Endothelial cell of umbilical vein (primary cell): ENCODE measurements around the gene TOP3B. TPM values are rescaled to one million over a fixed set of nuclear protein-coding genes. Genes with fewer than 3 reads are reported as not detected.

Experiments used
- BruUV-seq: library from RNA; stranded (reverse); fragments of 400-500 nt; replicated peaks from 2 replicates; lab custom pipeline; 2021; lab: Mats Ljungman, UMichigan
- CTCF ChIA-PET: fragments of 300-600, 350-600 bp; sonication (Branson Sonifier 250); formaldehyde crosslinking; loops from one replicate; lab custom pipeline; 2021; ENCODE audit warnings: antibody characterized with exemption, inconsistent platforms; lab: Charles Lee
- POLR2A ChIA-PET: fragments of 300-600, 350-600 bp; sonication (Branson Sonifier 250); formaldehyde crosslinking; loops from one replicate; lab custom pipeline; 2021; ENCODE audit warnings: antibody characterized with exemption, inconsistent platforms; lab: Charles Lee
- DNase-seq: peaks from one replicate; pipeline ENCODE4 v3.0.0-alpha.2; 2011; ENCODE audit warnings: low read depth, low spot score
- FAIRE-seq: peaks from 2 replicates; lab custom pipeline; 2011; peaks lifted over from hg19 to GRCh38; lab: Jason Lieb, UNC
- H2AFZ ChIP-seq: 2 replicates; pipeline ENCODE4 v1.6.0; 2012; ENCODE audit warnings: low read depth, low read length, control low read depth, inconsistent platforms
- H3K27ac ChIP-seq: 2 replicates; pipeline ENCODE4 v1.5.1; 2011; ENCODE audit warnings: low read depth, mild to moderate bottlenecking, control low read depth, low read length, moderate library complexity; ENCODE audit not compliant: insufficient read depth
- H3K27me3 ChIP-seq, 2 experiments: 2 replicates each; pipeline versions ENCODE4 v1.6.0 to v1.6.1; 2011; ENCODE audit warnings: low read length in 2 of 2, mixed read lengths in 1 of 2; ENCODE audit not compliant: control insufficient read depth in 2 of 2, insufficient read depth in 2 of 2
- H3K36me3 ChIP-seq, 2 experiments: 2 replicates in 1 of 2; 3 replicates in 1 of 2; pipeline ENCODE4 v1.5.1; 2011; ENCODE audit warnings: low read length in 2 of 2, mild to moderate bottlenecking in 1 of 2, moderate library complexity in 1 of 2; ENCODE audit not compliant: control insufficient read depth in 2 of 2, insufficient read depth in 2 of 2; ENCODE audit errors: extremely low read depth in 1 of 2
- H3K4me1 ChIP-seq: 3 replicates; pipeline ENCODE4 v1.5.1; 2011; ENCODE audit warnings: mild to moderate bottlenecking, low read length; ENCODE audit not compliant: control insufficient read depth, insufficient read depth; ENCODE audit errors: extremely low read depth
- H3K4me2 ChIP-seq: 2 replicates; pipeline ENCODE4 v1.6.1; 2011; ENCODE audit warnings: low read length, control low read depth, mixed read lengths; ENCODE audit not compliant: insufficient read depth
- H3K4me3 ChIP-seq, 3 experiments: fragments of 200-600 bp in 1 of 3; sonication (generic), shearing (Covaris generic) in 1 of 3; replicated peaks in 1 of 3; 2 replicates each; pipeline ENCODE4 v1.5.1; 2011 to 2016; ENCODE audit warnings: control low read depth in 3 of 3, low read length in 3 of 3, mild to moderate bottlenecking in 2 of 3, inconsistent platforms in 1 of 3, low read depth in 1 of 3, moderate library complexity in 1 of 3; ENCODE audit not compliant: insufficient read depth in 1 of 3
- H3K79me2 ChIP-seq: 2 replicates; pipeline ENCODE4 v1.6.0; 2012; ENCODE audit warnings: low read length, inconsistent platforms; ENCODE audit not compliant: control insufficient read depth, insufficient read depth
- H3K9ac ChIP-seq: replicated peaks from 2 replicates; pipeline ENCODE3; 2011; ENCODE audit warnings: low read length, control low read depth; ENCODE audit not compliant: insufficient read depth; ENCODE audit errors: extremely low read depth
- H3K9me1 ChIP-seq: replicated peaks from 3 replicates; pipeline ENCODE4 v1.6.0; 2011; ENCODE audit warnings: mild to moderate bottlenecking, low read length; ENCODE audit not compliant: control insufficient read depth, insufficient read depth; ENCODE audit errors: extremely low read depth
- H3K9me3 ChIP-seq: replicated peaks from 2 replicates; pipeline ENCODE4 v1.5.1; 2012; ENCODE audit warnings: low read length, inconsistent platforms; ENCODE audit not compliant: control insufficient read depth, insufficient read depth
- H4K20me1 ChIP-seq: replicated peaks from 2 replicates; pipeline ENCODE3; 2011; ENCODE audit warnings: mild to moderate bottlenecking, low read length; ENCODE audit not compliant: control insufficient read depth, insufficient read depth; ENCODE audit errors: extremely low read depth
- FOS ChIP-seq: IDR thresholded peaks from 2 replicates; pipeline ENCODE4 v1.6.1; 2011; ENCODE audit warnings: mild to moderate bottlenecking, low read length, moderate library complexity, borderline replicate concordance; ENCODE audit not compliant: insufficient read depth
- GATA2 ChIP-seq: IDR thresholded peaks from 2 replicates; pipeline ENCODE4 v1.7.0; 2011; ENCODE audit warnings: low read depth, mild to moderate bottlenecking, moderate library complexity, mixed read lengths, low read length; ENCODE audit not compliant: insufficient read length, insufficient read depth
- JUN ChIP-seq: IDR thresholded peaks from 2 replicates; pipeline ENCODE4 v1.6.1; 2011; ENCODE audit warnings: borderline replicate concordance, low read depth; ENCODE audit not compliant: insufficient read length, insufficient read depth
- MAX ChIP-seq: IDR thresholded peaks from 2 replicates; pipeline ENCODE4 v1.6.1; 2011; ENCODE audit not compliant: insufficient read depth, insufficient read length
- MYC ChIP-seq: IDR thresholded peaks from one replicate; pipeline ENCODE4 v1.6.1; 2011; ENCODE audit warnings: mild to moderate bottlenecking, low read depth, low read length
- POLR2A ChIP-seq: IDR thresholded peaks from 2 replicates; pipeline ENCODE4 v1.6.1; 2012; ENCODE audit warnings: low read depth, mild to moderate bottlenecking, control low read depth, low read length
- POLR2AphosphoS5 ChIP-seq: IDR thresholded peaks from 2 replicates; pipeline ENCODE4 v1.6.1; 2012; ENCODE audit warnings: low read depth, mild to moderate bottlenecking, control low read depth, low read length, moderate library complexity; ENCODE audit not compliant: insufficient read depth
- dilution Hi-C: fragments of 300-500 bp; cut with MboI; formaldehyde crosslinking; loops from one replicate; pipeline ENCODE4 v1.15.0; 2019; ENCODE audit warnings: low sequenced_read_pairs; ENCODE audit not compliant: extremely low pct_ligation_motif_present
- intact Hi-C: fragments of 100-400 bp; cut with micrococcal nuclease; formaldehyde crosslinking; loops from one replicate; pipeline ENCODE4 v1.10.0; 2022
- polyA plus RNA-seq, 4 experiments: library from polyadenylated mRNA; depleted of rRNA in 3 of 4; stranded (reverse) in 3 of 4; unstranded in 1 of 4; fragments of >200 nt; gene quantifications; 2 replicates each; pipeline versions ENCODE4 v1.2.1 to v1.2.3, GENCODE V29; 2011 to 2012; ENCODE audit warnings: missing spikeins in 1 of 4
- total RNA-seq: library from RNA; stranded (reverse); gene quantifications from 2 replicates; pipeline ENCODE4 v1.2.3, GENCODE V29; 2021

Gene TOP3B
- total and polyA plus RNA-seq, 2 donors (not counting 3 experiments of a cell fraction or from before 2014, with no cell fraction given): 25.2 to 56.5 TPM

- BruUV-seq: no TSS peak
- Histone ChIP-seq H3K9ac (no peak overlapping the region), H3K4me1 (no peaks in the 10 kb centered on the region), H3K27me3 (no peaks in the 10 kb centered on the region), H3K27ac (no peak overlapping the region), H3K36me3 (peaks cover 4 to 33% of the 10 kb centered on the region in 2 experiments), H3K4me3 (no peak overlapping the region), H3K9me1 (no peaks in the 10 kb centered on the region), H3K4me2 (no peak overlapping the region), H3K79me2 (no peaks in the 10 kb centered on the region), H2AFZ (no peak overlapping the region), H3K9me3 (no peaks in the 10 kb centered on the region), H4K20me1 (no peaks in the 10 kb centered on the region)
- DNase-seq (no peak), FAIRE-seq (no peak)
- ChIA-PET CTCF (interaction anchor here (1.3 to 2.1 kb wide), 3 partner anchors 12 to 21 kb away, joined by 4 to 7 read pairs (median 6); no protein-coding TSS in a partner anchor), POLR2A (no interaction called here)
- intact Hi-C loops (no loop called here), dilution Hi-C loops (no loop called here)
- TF ChIP-seq POLR2AphosphoS5: no peak
- TF ChIP-seq JUN: no peak
- TF ChIP-seq MYC: no peak
- no peak for TF ChIP-seq MAX
- TF ChIP-seq POLR2A: peak; percentile 33
- TF ChIP-seq GATA2: no peak
- no peak for TF ChIP-seq FOS
Observed at GRCh38 chr22:21959274-21960074, 23.1 kb downstream of the TOP3B start.
